Panc1 (cell line): ENCODE measurements around the gene HLA-DQA2.

Experiments
- POLR2AphosphoS5 ChIP-seq: IDR thresholded peaks from 2 replicates; pipeline ENCODE4 v1.6.1; 2012; ENCODE audit warnings: mild to moderate bottlenecking, low read depth, low read length, moderate library complexity
- TF ChIP-seq, protein P1 (sequence below): fragments of 450-650 bp; IDR thresholded peaks from 2 replicates; pipeline ENCODE4 v1.5.1; 2017; ENCODE audit warnings: mild to moderate bottlenecking
- TF ChIP-seq, protein P2 (sequence below), 2 experiments: IDR thresholded peaks; 2 replicates each; pipeline ENCODE4 v1.6.1; 2011 to 2012; ENCODE audit warnings: low read depth in 2 of 2, control low read depth in 1 of 2, low read length in 1 of 2, mild to moderate bottlenecking in 1 of 2, moderate library complexity in 1 of 2; ENCODE audit not compliant: insufficient read depth in 1 of 2

- TF ChIP-seq, protein P1, sequence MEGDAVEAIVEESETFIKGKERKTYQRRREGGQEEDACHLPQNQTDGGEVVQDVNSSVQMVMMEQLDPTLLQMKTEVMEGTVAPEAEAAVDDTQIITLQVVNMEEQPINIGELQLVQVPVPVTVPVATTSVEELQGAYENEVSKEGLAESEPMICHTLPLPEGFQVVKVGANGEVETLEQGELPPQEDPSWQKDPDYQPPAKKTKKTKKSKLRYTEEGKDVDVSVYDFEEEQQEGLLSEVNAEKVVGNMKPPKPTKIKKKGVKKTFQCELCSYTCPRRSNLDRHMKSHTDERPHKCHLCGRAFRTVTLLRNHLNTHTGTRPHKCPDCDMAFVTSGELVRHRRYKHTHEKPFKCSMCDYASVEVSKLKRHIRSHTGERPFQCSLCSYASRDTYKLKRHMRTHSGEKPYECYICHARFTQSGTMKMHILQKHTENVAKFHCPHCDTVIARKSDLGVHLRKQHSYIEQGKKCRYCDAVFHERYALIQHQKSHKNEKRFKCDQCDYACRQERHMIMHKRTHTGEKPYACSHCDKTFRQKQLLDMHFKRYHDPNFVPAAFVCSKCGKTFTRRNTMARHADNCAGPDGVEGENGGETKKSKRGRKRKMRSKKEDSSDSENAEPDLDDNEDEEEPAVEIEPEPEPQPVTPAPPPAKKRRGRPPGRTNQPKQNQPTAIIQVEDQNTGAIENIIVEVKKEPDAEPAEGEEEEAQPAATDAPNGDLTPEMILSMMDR: no peak
- TF ChIP-seq POLR2AphosphoS5: no peak
- TF ChIP-seq, protein P2, sequence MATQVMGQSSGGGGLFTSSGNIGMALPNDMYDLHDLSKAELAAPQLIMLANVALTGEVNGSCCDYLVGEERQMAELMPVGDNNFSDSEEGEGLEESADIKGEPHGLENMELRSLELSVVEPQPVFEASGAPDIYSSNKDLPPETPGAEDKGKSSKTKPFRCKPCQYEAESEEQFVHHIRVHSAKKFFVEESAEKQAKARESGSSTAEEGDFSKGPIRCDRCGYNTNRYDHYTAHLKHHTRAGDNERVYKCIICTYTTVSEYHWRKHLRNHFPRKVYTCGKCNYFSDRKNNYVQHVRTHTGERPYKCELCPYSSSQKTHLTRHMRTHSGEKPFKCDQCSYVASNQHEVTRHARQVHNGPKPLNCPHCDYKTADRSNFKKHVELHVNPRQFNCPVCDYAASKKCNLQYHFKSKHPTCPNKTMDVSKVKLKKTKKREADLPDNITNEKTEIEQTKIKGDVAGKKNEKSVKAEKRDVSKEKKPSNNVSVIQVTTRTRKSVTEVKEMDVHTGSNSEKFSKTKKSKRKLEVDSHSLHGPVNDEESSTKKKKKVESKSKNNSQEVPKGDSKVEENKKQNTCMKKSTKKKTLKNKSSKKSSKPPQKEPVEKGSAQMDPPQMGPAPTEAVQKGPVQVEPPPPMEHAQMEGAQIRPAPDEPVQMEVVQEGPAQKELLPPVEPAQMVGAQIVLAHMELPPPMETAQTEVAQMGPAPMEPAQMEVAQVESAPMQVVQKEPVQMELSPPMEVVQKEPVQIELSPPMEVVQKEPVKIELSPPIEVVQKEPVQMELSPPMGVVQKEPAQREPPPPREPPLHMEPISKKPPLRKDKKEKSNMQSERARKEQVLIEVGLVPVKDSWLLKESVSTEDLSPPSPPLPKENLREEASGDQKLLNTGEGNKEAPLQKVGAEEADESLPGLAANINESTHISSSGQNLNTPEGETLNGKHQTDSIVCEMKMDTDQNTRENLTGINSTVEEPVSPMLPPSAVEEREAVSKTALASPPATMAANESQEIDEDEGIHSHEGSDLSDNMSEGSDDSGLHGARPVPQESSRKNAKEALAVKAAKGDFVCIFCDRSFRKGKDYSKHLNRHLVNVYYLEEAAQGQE (IDR thresholded peaks at IDR 0.05; ENCODE audit: insufficient read depth in 1 of 2, low read depth in 2 of 2, low read length in 1 of 2): no peak
Observed at GRCh38 chr6:32794510-32794909, 53.3 kb downstream of the HLA-DQA2 start.
